ENCODE results near the gene SLC37A2. TPM values are rescaled to one million over a fixed set of nuclear protein-coding genes. Genes with fewer than 3 reads are reported as not detected.

SLC37A2 gene
- total and polyA plus RNA-seq, 2 of the 13 experiments (the other 11 are each of a cell fraction or from before 2014, with no cell fraction given) = 4.6 to 7.1 TPM

DNA sequence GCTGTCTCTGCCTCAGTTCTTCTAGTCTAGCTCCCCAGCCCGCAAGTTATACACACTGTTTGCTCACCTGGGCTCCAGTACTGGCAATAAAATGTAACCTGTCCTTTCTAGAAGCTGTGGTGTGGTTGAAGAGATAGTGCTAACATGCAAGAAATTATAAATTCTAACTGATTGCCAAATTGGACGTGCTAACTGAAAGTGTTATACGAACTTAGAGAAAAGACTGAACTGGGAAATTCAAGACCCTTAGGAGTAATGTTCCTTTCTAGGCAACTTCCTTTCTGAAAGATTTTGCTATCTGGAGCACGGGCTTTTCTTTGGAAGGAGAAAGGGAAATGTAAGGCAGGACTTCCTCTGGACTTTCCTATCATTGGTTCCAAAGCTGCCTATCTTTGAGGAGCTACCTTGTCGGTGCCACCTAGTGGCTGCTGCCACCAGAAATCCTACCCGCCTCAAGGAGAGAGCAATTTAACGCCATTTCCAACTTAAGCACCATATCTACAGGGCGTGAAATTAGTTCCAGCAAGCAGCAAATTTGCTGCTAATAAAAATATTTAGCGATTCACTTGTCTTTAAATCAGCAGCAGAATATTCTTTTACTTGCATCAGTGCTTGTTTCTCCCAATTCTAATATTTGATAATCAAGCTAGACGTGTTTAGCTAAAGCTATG lies 61.0 kb downstream of the SLC37A2 start (continued):
- TF ChIP-seq ZNF574 (CRISPR knock-in tag; IDR thresholded peaks at IDR 0.05) (peak; percentile 46), NR2F6 (IDR thresholded peaks at IDR 0.05) (no peak), NR2F6 (CRISPR knock-in tag; IDR thresholded peaks at IDR 0.05) (no peak), ATF7 (IDR thresholded peaks at IDR 0.05) (no peak), ATF7 (CRISPR knock-in tag; IDR thresholded peaks at IDR 0.05) (no peak), MIER3 (CRISPR knock-in tag; IDR thresholded peaks at IDR 0.05; ENCODE audit: borderline replicate concordance) (no peak)
- TF ChIP-seq, protein P1, sequence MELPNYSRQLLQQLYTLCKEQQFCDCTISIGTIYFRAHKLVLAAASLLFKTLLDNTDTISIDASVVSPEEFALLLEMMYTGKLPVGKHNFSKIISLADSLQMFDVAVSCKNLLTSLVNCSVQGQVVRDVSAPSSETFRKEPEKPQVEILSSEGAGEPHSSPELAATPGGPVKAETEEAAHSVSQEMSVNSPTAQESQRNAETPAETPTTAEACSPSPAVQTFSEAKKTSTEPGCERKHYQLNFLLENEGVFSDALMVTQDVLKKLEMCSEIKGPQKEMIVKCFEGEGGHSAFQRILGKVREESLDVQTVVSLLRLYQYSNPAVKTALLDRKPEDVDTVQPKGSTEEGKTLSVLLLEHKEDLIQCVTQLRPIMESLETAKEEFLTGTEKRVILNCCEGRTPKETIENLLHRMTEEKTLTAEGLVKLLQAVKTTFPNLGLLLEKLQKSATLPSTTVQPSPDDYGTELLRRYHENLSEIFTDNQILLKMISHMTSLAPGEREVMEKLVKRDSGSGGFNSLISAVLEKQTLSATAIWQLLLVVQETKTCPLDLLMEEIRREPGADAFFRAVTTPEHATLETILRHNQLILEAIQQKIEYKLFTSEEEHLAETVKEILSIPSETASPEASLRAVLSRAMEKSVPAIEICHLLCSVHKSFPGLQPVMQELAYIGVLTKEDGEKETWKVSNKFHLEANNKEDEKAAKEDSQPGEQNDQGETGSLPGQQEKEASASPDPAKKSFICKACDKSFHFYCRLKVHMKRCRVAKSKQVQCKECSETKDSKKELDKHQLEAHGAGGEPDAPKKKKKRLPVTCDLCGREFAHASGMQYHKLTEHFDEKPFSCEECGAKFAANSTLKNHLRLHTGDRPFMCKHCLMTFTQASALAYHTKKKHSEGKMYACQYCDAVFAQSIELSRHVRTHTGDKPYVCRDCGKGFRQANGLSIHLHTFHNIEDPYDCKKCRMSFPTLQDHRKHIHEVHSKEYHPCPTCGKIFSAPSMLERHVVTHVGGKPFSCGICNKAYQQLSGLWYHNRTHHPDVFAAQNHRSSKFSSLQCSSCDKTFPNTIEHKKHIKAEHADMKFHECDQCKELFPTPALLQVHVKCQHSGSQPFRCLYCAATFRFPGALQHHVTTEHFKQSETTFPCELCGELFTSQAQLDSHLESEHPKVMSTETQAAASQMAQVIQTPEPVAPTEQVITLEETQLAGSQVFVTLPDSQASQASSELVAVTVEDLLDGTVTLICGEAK (IDR thresholded peaks at IDR 0.05) = no peak
- TF ChIP-seq, protein P1 (CRISPR knock-in tag; IDR thresholded peaks at IDR 0.05) = no peak
- TF ChIP-seq, protein P2, sequence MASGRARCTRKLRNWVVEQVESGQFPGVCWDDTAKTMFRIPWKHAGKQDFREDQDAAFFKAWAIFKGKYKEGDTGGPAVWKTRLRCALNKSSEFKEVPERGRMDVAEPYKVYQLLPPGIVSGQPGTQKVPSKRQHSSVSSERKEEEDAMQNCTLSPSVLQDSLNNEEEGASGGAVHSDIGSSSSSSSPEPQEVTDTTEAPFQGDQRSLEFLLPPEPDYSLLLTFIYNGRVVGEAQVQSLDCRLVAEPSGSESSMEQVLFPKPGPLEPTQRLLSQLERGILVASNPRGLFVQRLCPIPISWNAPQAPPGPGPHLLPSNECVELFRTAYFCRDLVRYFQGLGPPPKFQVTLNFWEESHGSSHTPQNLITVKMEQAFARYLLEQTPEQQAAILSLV (CRISPR knock-in tag; IDR thresholded peaks at IDR 0.05; ENCODE audit: borderline replicate concordance) = no peak
